ENCODE results near the gene ACOXL.

DNA sequence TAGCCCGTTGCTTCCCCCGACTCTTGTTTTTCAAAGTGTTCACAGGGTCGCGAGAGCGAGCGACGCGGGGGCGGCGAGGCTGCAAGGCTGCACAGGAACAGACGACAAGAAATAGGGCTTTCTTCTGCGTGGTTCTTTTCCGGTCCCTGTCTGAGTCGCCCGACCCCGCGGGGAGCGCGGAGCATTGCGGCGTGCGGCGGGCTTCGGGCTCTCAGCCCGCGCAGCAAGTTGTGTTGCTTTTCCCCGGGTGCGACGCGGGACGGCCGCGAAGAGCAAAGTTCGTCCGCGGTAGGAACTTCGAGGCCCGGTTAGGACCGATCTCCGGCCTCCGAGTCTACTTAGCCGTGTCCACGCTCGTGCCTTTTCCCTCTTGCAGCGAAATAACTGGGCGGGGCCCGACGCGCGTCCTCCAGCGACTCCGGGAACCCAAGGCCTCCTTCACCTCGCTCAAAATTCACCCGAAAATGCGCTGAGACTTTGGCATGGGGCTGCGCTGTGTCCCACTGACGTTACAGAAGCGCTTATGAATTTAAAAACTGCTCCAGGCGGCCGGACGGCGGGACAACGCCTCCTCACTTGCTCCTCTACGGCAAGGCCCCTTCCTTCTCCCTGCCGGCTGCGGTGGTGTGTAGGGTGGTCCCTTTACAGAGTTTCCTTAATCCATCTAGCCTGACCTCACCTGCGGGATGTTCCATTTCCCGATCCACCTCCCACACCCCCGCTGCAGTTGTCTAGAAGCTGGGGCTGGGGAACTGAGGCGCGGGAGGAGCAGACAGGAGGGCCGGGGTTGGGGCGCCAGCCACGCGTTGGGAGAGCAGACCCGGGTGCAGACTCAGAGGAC is 386.8 kb downstream of the ACOXL start:
- TF ChIP-seq, protein P1, sequence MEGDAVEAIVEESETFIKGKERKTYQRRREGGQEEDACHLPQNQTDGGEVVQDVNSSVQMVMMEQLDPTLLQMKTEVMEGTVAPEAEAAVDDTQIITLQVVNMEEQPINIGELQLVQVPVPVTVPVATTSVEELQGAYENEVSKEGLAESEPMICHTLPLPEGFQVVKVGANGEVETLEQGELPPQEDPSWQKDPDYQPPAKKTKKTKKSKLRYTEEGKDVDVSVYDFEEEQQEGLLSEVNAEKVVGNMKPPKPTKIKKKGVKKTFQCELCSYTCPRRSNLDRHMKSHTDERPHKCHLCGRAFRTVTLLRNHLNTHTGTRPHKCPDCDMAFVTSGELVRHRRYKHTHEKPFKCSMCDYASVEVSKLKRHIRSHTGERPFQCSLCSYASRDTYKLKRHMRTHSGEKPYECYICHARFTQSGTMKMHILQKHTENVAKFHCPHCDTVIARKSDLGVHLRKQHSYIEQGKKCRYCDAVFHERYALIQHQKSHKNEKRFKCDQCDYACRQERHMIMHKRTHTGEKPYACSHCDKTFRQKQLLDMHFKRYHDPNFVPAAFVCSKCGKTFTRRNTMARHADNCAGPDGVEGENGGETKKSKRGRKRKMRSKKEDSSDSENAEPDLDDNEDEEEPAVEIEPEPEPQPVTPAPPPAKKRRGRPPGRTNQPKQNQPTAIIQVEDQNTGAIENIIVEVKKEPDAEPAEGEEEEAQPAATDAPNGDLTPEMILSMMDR (tag by site-specific recombination; IDR thresholded peaks at IDR 0.05), result no peak
- no peak for TF ChIP-seq TCF7L2 (IDR thresholded peaks at IDR 0.05; ENCODE audit: borderline replicate concordance, low read depth, low read length)
- TF ChIP-seq ZNF558 (tag by site-specific recombination; IDR thresholded peaks at IDR 0.05), result no peak
- TF ChIP-seq, protein P2, sequence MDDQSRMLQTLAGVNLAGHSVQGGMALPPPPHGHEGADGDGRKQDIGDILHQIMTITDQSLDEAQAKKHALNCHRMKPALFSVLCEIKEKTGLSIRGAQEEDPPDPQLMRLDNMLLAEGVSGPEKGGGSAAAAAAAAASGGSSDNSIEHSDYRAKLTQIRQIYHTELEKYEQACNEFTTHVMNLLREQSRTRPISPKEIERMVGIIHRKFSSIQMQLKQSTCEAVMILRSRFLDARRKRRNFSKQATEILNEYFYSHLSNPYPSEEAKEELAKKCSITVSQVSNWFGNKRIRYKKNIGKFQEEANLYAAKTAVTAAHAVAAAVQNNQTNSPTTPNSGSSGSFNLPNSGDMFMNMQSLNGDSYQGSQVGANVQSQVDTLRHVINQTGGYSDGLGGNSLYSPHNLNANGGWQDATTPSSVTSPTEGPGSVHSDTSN (CRISPR knock-in tag; IDR thresholded peaks at IDR 0.05), result no peak
- TF ChIP-seq ZFP41 (tag by site-specific recombination; IDR thresholded peaks at IDR 0.05; ENCODE audit: borderline replicate concordance), result no peak
- TF ChIP-seq, protein P3, sequence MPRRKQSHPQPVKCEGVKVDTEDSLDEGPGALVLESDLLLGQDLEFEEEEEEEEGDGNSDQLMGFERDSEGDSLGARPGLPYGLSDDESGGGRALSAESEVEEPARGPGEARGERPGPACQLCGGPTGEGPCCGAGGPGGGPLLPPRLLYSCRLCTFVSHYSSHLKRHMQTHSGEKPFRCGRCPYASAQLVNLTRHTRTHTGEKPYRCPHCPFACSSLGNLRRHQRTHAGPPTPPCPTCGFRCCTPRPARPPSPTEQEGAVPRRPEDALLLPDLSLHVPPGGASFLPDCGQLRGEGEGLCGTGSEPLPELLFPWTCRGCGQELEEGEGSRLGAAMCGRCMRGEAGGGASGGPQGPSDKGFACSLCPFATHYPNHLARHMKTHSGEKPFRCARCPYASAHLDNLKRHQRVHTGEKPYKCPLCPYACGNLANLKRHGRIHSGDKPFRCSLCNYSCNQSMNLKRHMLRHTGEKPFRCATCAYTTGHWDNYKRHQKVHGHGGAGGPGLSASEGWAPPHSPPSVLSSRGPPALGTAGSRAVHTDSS (tag by site-specific recombination; IDR thresholded peaks at IDR 0.05), result no peak
- TF ChIP-seq ZNF274 (IDR thresholded peaks at IDR 0.05; ENCODE audit: low read length), result no peak
- TF ChIP-seq ZNF274 (tag by site-specific recombination; IDR thresholded peaks at IDR 0.05; ENCODE audit: borderline replicate concordance), result no peak

All from HEK293 (cell line).